Stimulated activated CD4-positive, alpha-beta T cell treated with anti-CD3 and anti-CD28 coated beads, Interleukin-12 subunit alpha, Interleukin-12 subunit beta, amount 100 ng/mL, for 48 hours (primary cell): ENCODE data around the gene STOX2.

Experiments used
- DNase-seq, 3 donors: peaks; one replicate each; pipeline ENCODE4 v3.0.0-alpha.2; 2020; ENCODE audit warnings: low read depth in 2 of 3, low spot score in 1 of 3

Gene STOX2

DNA sequence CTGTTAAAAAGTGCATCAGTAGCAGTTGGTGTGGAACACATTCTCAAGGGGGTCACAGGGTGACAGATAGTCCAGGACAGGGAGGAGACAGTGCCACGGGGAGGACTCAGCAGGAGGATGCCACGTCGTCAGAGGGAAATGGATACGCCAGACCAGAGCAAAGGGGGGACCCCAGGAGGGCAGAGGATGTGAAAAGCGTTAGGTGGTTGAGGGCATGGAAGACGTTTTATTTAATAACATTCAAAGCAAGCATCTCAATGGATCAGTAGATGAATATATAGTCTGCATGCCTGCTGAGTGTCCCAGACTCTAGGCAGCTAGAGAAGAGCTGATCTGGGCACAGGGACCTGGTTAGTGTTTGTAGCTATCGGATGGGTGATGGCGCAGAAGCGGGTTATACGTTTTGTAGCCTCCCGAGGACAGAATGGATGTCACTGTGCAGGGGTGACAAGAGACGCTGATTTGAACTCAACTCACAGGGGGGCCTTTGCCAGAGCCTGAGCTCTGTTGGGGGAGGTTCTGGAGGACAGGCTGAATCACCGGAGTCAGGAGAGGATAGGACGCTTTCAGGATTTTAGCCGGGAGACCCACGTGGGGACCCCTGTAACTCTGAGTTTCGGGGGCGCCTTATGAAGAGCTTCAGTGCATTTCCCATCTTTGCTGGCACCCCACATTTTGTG, 81.3 kb downstream of the STOX2 start:
- no peak for DNase-seq

DNA sequence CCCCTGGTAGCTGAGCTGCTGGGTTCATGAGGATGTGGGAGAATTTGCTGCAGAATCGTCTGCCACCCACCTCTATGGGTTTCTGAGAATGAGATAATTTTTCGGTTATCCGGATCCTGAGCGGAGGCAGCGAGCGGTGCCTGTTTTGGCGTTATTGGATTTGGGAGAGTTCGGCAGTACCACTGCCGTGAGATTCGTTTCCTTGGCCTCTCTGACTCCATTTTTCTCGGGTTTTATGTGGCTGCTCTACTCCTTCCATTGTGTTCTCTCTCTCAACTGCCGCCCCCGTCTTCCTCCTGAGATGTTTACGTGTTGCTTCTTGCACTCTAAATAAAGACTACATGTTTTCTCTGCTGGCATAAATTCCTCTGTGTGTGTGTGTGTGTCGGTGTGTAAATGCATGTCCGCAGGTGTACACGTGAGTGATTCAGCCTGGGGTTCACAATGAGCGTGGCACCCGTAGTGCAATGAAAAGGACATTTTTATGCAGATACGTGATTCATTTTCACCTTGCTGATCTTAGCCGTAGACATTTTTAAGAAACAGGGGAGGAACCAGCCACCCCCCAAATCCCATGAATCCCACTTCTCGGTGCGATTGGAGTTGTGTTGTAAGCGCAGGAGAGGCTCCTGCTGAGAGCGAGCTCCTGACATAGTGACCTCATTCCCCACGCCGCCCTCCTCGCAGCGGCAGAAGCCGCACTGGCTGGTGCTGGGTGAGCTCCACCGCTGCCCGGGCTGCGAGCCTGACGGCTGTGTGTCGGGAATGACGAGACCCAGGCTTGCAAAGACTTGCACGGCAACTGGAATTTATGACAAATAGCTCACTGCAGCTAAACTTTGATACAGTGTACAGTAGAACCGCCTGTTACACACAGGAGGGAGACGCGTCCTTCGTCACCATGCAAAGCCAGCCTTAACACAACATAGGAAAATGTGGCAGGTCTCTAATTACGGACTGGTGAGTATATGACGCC, 82.2 kb downstream of the STOX2 start:
- no peak for DNase-seq

DNA sequence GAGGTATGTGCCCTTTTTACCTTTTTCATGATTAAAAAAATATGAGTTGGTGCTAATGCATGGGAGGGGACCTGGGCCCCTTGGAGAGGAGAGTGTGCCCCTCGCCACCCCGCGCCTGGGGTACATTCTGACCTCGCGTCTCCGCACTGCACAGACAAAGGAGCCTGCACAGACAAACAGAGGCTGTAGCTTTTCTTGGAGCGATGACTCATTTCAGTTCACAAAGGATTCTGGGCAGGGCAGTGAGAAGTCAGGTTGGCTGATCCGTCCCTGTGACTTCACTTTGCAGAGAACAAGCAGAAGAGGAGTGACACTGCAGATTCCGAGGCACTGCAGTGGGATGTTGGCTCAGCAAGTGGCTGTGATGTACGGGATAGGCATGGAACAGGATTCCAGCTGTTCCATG, 82.9 kb downstream of the STOX2 start:
- DNase-seq, result no peak

DNA sequence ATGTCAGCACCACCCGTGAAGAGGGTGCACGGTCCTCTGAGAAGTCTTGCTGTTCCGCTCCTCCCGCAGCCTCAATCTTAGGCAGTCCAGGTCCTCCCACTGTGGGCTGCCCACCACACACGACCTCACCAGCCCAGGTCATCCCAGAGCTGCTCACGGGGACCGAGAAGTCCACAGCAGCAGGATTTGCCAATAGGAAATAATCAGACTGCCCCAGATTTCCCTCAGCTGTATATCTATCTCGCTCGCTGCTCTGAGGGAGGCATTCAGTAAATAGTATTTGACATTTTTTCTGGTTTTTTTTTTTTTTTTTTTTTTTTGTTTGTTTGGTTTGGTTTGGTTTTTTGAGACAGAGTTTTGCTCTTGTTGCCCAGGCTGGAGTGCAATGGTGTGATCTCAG, 83.8 kb downstream of the STOX2 start:
- no peak for DNase-seq

DNA sequence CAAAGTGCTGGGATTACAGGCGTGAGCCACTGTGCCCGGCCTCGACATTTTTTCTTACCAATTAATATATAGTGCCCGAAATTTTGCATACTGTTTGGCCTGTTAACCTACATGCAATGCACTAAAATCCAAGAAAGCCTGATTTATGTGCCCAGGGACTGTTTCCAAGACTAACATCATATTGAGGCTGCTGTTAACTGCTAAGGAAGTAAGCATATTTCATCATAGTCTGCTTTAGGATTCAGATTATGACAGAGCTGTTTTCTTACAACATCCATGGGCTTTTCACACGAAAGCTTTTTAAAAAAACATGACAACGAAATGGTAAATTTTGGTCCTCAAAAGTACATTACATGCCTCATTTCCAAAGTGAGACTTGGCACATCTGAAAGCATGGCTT, 84.4 kb downstream of the STOX2 start:
- no peak for DNase-seq

DNA sequence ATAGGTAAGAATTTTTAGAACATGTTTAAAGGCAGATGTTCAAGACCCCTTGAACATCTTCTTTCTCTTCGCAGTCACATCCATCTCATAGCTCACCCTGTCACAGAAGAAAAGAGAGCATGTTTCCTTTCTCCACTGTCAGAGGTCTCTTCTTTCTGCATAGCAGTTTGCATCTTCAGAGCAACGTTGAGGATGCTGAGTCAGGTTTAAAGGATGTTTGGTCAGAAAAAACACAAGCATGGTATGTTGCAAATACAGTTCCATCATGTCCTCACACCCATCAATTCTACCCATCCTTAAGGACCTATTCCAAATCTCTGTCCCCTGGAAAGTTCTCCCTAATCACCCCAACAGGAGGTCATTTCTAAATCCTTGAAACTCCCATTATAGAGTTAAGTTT, 84.8 kb downstream of the STOX2 start:
- no peak for DNase-seq

DNA sequence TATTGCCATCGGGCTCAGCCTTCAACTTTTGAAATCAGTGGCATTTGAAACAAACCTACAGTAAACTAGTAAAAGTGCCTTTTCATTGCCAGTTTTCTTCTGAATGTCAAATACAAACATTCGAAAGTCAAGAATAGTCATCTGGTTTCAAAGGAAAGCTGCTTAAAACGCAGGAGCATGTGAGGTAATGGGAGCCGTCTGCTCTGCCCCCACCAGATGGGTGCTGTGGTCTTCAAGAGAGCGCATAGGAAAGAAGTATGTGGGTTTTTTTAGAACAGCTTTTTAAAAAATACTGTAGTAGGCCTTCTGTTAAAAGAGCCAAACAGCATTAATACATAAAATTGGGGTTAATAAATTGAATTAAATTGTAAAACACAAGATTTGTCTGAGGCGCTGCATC, 88.6 kb downstream of the STOX2 start:
- DNase-seq, result no peak

DNA sequence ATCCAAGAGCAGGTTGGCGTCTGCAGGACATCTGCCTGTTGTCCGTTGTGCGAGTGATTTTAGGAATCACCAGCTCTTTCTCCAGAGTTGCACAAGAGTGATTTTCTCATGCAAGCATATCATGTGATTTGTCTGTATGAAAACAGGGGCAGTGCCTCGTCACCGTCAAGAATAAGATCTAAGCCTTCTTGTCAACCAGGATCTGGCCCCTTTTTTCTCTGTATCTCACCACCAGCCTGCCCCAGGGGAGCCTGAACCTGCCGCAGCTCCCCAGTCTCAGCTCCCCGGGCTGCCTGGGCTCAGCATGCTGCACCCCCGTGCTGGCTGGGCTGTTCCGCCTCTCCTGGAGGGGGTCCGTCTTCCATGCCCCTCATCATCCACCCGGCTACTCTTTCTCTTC, 90.5 kb downstream of the STOX2 start:
- DNase-seq, result no peak

DNA sequence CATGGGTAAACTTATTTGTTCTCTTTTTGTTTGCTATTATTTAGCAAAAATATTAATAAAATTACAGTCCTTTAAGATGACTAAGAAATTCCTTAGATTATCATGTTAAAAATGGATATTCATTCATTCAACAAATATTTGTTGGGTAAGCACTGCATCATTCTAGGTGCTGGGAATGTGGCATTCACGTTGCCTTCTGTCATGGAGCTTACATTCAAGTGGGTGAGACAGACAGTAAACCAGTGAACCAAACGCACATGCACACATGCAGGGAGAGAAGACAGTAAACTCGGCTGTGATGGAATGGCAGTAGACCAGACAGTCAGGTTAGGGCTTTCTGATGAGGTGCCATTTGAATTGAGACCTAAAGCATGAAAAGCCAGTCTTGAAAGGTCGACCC, 91.8 kb downstream of the STOX2 start:
- no peak for DNase-seq

DNA sequence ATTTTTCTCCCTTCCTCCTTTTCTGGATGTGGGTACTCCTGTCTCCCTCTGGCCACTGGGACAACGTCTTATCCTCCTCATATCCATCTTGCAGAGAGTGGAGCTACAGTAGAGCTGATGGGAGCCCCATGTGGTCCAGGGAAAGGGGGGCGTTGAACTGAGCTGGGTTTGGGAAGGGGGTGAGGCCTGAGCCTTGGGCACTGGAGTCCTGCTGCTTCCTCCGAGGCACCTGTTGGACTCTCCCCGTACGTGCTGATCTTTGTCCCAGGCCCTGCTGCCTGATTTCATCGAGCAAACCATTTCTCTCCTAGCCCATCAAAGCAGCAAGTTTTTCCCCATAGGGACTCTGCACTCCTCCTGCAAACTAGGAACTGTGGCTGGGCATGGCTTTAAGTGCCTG, 94.3 kb downstream of the STOX2 start:
- DNase-seq, result no peak

DNA sequence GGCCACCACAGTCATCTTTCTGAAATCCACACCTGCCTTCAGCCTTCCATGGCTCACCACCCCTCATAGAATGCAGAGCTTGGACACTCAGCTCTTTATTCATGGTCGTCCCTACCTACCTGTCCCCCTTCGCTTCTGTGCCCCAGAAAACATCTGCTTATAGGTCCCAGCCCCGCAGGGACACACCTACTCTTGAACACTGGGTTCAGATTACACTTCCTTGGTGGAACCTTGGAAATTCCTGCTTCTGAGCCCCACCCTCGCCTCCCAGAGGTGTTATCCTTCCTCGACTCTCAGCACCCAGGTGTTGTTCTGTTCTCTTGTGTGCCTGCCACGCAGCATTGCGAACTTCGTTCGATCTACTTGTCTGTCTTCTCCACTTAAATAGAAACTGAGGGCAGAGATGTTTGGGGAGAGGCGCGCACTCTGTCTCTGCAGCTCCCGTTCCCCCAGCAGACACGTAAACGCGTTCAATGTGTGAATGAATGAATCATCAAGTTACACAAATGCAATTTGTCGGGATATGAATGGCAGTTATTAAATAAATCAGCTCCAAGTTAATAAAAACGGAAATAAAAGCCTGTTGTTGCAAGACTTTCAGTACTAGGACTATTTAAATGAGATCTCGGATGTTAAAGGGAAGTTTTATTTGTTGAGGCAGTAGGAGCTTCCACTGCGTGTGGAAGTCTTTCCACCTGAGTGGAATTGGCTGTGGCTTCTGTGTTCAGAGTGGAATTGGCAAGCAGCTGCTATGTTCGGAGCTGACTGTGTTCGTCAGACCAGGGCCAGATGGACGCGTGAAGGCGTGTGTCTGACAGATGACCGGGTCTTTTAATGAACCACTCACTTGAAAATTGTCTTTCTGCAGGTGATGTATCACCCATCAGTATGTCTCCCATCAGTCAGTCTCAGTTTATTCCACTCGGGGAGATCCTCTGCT, 95.6 kb downstream of the STOX2 start:
- DNase-seq, result no peak

DNA sequence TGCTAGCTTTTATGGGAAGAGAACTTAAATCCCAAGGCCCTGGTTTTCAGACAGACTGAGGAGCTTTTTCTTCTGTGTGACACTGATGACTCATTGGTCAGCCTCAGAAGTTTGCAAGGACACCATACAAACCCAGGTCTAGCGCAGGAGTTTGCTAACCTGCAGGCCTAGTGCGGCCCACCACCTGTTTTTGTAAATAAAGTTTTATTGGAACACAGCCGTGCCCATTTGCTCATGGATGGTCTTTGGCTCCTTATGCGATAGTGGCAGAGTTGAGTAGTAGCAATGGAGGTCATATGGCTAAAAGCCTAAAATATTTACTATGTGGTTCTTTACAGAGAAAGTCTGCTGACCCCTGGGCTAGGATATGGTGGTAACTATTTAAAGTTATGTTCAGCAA, 98.3 kb downstream of the STOX2 start:
- no peak for DNase-seq

DNA sequence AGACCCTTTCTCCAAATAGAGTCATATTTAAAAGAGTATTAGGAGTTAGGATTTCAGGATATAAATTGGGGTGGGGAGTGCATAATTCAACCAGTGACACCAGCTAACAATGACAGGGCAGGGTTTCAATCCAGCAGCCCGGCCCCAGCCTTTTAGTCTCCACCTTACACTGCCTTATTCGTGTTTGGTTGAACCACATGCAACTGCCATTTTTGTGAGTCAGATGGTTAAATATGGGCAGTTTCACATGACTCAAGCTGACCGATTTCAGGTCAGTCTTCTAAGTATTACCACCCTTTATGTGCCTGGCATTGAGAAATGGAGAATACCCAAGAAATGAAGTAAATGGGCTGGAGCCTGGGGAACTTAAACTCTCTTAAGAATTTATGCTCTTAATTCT, 102.8 kb downstream of the STOX2 start:
- no peak for DNase-seq

DNA sequence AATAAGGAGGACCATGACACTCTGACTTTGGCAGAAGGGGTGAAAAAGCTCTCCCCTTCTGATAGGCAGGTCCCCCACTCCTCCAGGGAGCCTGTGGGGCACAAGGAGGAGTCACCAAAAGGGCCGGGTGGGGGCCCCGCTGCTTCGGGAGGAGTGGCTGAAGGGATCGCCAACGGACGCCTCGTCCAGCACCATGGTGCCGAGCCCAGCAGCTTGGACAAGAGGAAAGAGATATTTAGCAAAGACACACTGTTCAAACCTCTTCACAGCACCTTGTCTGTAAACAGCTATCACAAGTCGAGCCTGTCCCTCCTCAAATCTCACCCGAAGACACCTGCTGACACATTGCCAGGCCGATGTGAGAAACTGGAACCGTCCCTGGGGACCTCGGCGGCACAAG, 105.6 kb downstream of the STOX2 start:
- DNase-seq, result no peak

DNA sequence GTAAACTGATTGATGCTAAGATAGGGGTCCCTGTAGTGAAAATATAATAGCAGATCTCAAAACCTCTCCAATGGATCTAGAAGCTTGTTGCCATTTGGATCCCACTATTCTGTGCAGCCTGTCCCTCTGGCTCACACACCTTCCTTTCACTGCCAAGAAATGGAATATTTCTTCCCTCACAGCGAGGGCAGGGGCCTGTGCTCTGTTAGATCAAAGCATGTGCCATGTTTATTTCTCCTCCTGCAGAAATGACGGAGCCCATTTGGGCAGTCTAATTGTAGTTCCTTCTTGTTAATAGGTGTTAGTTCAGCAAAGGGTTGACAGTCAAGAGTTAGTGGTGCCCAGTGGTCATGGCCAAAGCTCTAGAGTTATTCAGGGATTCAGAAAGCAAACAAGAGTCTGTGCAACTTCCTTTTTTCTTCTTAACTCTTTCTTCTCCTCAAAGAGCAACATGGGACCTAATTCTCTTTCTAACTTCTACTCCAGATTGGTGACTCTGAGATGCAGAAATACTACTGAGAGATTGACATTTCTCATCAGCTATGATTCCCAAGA, 106.8 kb downstream of the STOX2 start:
- DNase-seq, result no peak

DNA sequence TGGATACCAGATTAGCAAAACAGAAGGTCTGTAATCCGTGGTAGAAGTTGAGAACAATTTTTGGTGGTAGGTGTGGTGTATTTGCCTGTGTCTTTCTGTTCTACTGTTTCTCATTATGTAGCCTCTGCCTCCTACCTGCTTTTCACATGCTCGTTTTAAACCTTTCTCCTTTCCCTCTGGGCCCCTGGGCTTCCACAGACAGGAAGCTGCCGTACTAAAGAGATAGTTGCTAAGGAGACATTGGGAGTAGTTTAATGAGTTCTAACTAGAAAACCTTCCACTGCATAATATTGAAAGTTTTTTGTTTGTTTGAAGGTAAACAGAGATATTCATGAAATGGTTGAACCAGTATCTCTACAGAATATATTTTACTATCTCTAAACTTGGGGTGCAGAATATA, 107.8 kb downstream of the STOX2 start:
- DNase-seq, result no peak

DNA sequence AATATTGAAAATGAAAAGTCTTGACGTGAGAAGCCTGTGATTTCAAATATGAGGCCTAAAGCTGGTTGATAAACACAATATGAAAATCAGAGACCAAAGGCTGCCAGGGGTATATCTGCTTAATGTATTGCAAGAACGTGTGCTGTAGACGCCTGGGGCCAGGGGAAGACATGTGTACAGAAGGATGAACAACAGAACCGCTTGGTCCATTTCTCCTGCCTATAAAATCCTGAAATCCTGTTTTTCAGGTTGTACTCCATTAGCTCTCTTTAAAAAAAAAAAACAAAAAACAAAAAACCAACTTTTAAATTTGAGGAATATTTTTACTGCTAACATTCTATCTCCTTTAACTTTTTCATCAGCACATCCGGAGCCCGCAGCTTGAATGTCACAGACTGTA, 109.2 kb downstream of the STOX2 start:
- no peak for DNase-seq

DNA sequence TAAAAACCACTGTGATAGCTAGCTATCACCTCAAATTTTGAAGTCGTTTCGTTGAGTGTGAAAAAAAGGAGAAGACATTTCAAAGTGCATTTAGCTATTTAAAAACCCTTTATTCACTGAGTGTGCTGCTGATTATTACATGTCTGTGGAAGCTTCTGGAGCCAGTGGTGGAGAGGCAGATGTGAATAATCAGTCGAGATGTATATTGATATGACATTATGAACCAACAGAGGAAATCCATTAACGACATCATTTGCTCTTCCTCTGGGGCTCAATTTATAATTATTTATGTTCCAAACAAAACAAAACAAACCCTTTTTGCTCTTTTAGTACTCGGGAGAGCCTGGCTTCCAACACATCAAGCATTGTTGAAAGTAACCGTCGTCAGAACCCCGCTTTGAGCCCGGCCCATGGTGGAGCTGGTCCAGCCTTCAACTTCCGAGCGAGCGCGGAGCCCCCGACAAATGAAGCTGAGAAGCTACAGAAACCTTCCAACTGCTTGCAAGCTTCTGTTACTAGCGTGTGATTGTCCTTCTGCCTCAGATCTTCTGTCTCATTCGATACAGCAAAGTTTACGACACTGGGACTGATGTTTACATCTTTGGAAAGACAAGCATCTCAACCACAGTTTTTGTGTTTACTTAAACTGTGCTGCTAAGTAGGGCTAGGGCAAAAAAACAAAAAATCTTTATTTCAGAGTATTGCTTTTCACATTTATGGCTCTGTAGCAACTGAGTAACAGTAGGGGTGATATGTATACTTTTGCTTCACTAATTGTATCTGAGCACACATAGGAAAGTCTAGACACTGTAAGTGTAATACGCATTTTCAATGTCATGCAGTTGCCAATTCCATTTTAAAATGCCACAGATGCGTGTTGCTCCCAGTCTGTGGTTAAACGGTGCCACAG, 111.9 kb downstream of the STOX2 start:
- no peak for DNase-seq

DNA sequence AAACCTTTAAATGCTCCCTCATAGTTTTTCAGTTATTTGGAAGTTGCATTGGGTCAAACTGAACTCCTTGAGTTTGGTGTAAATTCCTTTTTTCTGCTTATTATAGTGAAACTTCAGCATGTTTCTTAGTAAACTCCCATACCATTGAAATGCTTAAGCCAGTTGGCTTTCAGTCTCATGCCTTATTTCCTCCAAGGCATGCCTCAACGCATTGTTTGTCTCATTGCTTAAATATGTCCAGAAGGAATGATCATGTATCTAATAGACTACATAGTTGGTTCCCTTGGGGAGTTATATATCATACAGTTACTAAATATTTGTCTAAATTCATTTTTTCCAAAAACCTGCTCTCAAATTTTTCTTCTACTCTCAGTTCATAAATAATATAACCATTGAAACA, 114.0 kb downstream of the STOX2 start:
- no peak for DNase-seq
